ENCODE results near the gene RPS5.

RPS5 gene

GRCh38 chr19:58395979-58396627, 9.0 kb downstream of the RPS5 start:
- H3K4me3 ChIP-seq (ENCODE audit: low read depth, low read length) = no peak overlapping the region
- TF ChIP-seq CTCF (IDR thresholded peaks at IDR 0.05; ENCODE audit: low read depth, low read length, missing control alignments) = no peak
- no peak for DNase-seq (ENCODE audit: low read depth)

GRCh38 chr19:58396691-58397532, 9.8 kb downstream of the RPS5 start:
- no peak for DNase-seq (ENCODE audit: low read depth)
- no peak for TF ChIP-seq CTCF (IDR thresholded peaks at IDR 0.05; ENCODE audit: low read depth, low read length, missing control alignments)
- no peak overlapping the region for H3K4me3 ChIP-seq (ENCODE audit: low read depth, low read length)

DNA sequence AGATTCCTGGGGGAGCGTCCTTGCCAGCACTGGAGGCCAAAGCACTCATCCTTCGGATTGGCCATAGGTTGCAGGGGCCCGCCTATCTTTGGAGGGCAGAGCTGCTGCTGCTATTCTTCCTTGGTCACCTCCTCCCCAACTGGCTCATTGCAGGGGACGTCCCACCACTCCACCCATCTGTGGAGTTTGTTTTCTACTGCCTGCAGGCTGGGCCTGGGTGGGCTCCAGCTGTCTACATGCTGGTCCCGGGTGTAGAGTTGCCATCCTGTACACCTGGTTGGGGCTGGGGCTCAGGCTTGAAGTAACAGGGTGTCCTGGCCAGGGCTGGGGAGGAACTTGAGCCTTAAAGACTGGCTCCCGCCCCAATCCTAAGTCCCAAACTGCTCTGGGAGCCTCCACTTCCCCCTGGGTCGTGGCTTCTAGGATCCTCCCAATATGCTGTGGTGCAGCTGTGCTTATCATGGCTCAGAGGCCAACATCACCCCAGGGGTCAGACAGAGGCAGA, 10.5 kb downstream of the RPS5 start:
- no peak for TF ChIP-seq CTCF (IDR thresholded peaks at IDR 0.05; ENCODE audit: low read depth, low read length, missing control alignments)
- no peak for DNase-seq (ENCODE audit: low read depth)
- no peak overlapping the region for H3K4me3 ChIP-seq (ENCODE audit: low read depth, low read length)

DNA sequence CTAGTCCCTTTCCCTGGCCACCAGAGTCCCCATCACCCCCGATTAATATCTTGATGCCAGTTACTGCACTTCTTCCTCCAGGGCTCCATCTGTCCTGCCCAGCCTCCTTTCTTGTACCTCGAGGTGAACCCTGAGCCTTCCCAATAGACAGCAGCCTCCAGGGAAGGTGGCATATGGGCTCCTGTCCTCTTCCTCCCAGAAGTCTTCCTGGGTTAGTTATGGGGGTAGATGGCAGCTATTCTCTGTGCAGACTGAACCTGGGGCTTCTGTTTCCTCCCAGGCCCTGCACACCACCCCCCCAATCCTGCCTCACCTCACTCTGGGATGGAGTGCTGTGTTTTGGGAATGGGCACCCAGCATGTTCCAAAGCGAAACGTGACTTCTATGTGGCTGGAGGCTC, 11.0 kb downstream of the RPS5 start:
- H3K4me3 ChIP-seq (ENCODE audit: low read depth, low read length) = no peak overlapping the region
- TF ChIP-seq CTCF (IDR thresholded peaks at IDR 0.05; ENCODE audit: low read depth, low read length, missing control alignments) = no peak
- no peak for DNase-seq (ENCODE audit: low read depth)

DNA sequence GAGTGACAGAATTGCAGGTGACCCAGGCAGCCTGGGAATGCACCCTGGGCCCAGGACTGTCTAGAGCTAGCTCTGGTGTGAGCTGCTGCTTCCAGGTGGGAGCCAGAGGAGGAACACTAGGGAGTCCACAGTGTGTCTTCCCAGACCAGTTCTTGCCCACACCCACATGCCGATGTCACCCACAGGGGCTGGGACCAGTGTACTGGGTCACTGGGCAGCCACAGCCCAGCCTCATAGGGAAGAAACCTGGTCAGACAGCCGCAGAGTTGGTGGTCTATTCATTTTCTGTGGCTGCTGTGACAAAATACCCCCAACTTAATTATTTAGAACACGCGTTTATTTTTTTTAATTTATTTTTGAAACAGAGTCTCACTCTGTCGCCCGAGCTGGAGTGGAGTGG, 11.5 kb downstream of the RPS5 start:
- no peak overlapping the region for H3K4me3 ChIP-seq (ENCODE audit: low read depth, low read length)
- TF ChIP-seq CTCF (IDR thresholded peaks at IDR 0.05; ENCODE audit: low read depth, low read length, missing control alignments) = no peak
- no peak for DNase-seq (ENCODE audit: low read depth)

DNA sequence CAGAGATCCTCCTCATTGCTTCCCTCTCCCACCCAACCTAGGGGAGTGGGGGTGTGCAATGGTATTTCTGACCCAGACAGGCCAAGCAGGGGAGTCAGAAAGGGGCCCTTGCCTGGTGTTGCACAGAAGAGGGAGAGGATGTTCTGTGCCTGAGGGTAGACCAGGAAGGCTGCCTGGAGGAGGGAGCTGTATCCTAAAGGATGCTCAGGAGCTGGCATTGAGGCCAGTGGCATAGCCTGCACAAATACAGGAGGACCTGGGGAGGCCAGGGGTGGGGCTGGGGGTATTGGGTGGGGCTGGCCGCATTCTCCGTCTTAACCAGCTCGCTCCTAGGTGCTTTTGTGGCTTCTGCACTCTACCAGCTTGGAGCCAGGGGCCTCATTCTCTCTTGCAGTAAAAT, 12.8 kb downstream of the RPS5 start:
- no peak for DNase-seq (ENCODE audit: low read depth)
- TF ChIP-seq CTCF (IDR thresholded peaks at IDR 0.05; ENCODE audit: low read depth, low read length, missing control alignments) = no peak
- H3K4me3 ChIP-seq (ENCODE audit: low read depth, low read length) = no peak overlapping the region
